Hindlimb muscle (tissue), 1 donor: ENCODE measurements around the gene TTC39B. TPM values are rescaled to one million over a fixed set of nuclear protein-coding genes. Genes with fewer than 3 reads are reported as not detected.
"Not testable (repeated sequence)": the region's sequence is repeated elsewhere in the genome, so short reads cannot be mapped to it uniquely, and the experiment has no call there.

ENCODE experiments used
- DNase-seq: peaks from one replicate; pipeline ENCODE4 v3.0.0-alpha.2; 2013
- polyA plus RNA-seq: library from polyadenylated mRNA; unstranded; fragments of 120-200 nt; gene quantifications from one replicate; pipeline ENCODE4 v1.2.1, GENCODE V29; 2013; ENCODE audit not compliant: insufficient read length

Gene TTC39B
- polyA plus RNA-seq, 1 donor: 1.7 TPM

DNA sequence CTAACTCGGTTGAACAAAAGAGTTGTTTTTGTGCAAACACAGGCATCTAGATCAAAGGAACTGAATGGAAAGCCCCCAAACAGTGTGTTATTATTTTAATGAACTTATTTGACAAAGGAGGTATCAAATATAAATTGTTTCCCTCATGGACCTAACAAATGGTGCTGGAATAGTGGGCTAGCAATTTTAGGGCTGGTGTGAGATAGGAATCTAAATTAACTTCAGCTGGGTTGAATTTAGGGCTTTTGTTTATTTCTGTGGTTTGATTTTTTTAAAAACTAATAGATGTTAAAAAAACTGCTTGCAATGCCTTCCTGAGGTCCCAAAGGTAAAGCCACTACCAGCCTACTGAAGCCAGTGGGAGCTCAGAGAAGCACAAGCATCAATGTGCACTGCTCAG lies 42.1 kb downstream of the TTC39B start:
- DNase-seq: no peak

GRCh38 chr9:15262581-15262980 lies 44.4 kb downstream of the TTC39B start:
- DNase-seq: no peak

DNA sequence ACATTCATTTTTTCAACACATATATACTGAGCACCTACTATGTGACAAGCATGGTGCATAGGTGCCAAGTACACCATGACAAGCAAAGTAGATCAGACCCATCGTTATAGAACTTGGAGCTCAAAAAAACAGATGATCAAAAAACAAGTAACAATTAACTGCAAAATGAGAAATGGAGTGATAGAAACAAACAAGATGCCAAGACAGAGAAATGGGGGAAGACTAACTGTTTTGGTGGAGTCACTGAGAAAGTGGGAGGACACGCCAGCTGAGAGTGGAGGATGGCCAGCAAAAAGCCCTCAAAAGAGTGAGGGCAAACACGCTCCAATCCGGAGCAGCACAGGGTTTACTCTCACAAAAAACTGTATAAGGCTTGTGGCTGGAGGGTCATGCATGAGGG lies 50.6 kb downstream of the TTC39B start:
- no peak for DNase-seq

- DNase-seq: no peak
These were observed 53.2 kb downstream of the TTC39B start for GRCh38 chr9:15253786-15254185.

DNA sequence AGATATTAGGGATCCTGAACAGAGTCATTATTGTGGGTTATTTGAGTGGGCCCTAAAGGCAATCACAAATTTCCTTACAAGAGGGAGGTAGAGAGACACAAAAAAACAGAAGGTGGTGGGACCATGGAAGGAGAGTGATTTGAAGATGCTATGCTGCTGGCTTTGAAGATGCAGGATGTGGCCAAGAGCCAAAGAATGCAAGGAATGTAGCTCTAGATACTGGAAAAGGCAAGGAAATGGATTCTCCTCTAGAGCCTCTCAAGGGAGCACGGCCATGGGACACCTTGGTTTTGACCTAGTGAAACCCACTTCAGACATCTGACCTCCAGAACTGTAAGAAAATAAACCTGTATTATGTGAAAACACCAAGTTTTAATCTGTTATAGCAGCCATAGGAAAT lies 53.8 kb downstream of the TTC39B start:
- DNase-seq: no peak

DNA sequence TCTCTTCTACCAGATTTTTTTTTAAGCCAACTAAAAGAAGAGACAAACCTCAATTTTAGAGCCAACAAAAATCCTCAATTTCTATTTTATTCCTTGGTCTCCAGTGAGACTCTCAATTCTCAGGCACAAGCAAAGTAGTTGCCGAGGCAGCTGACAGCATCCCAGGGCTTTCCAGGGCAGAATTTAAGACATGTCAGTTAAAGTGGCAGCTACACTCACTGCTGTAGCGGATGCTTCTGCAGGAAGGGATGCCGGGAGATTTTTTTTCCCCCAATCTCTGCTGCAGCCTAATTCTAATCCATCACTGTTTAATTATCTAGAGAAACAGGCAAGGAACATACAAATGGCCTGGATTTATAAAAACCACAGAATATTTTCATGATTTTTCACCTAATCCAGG lies 57.0 kb downstream of the TTC39B start:
- DNase-seq: no peak

- no peak for DNase-seq
These were observed 57.8 kb downstream of the TTC39B start for GRCh38 chr9:15249042-15249818.

DNA sequence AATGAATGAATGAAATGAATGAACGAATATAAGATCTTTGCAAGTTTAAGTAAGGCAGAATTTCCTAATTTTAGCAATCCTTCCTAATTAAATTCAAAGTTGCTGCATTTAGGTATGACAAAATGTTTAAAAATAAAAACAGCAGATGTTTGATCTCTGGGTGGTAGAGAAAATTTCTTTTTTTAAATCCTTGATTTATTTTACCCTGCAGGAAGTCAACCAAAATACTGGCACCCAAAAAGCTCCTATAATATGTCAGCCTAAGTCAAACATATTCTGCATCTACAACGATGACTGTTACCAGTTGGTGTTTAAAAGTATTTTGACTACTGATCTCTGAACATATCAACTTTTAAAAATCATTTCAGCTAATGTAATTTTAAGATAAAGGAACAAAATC lies 58.4 kb downstream of the TTC39B start:
- no peak for DNase-seq

DNA sequence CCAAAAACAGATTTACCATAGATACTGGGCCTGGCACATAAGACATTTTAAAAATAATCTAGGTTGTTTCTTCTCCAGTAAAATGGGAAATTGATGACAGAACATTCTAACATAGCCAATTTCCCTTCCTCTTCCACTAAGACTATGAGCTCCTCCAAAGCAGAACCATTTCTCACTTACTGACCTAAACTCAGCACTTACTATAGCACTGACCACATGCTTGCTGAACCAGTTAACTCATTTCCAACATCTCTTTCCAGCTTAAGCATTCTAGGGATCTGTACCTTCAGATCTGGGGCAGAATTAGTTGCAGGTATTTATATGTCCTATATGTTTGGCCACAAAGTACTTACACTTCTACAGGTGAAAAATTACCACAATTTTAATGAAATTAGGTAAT lies 58.9 kb downstream of the TTC39B start:
- no peak for DNase-seq

DNA sequence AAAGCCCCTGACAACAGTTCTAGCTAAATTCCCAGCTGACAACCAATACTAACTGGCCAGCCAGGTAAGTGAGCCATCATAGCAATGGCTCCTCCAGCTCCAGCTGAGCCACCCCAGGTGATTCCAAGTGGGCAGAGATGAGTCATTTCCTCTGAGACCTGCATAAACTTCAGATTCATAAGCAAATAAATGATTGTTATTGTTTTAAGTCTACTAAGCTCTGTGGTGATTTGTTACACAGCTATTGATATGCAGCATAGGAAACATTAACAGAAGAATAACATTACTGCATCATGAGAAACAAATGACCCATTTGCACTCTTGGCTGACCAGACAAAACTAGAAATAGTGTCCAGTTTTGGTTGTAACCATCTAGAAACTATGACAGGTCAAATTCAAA lies 60.3 kb downstream of the TTC39B start:
- DNase-seq: no peak

DNA sequence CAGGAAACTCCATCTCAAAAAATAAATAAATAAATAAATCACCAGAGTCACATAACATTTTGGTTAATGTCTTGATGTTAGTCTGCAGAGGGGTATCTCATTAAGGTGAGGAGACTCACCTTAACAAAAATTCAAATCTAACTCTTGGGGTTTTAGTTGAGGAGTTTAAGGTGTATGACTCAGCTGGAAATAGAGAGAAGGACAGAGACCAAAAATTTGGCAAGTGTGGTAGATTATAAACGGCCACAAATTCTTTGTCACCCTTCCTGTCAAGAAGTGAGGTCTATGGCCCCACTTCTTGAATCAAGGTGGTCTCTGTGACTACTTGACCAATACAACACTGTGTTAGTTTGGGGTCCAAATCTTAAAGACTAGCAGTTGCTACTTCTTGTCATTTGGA lies 60.8 kb downstream of the TTC39B start:
- DNase-seq: no peak

DNA sequence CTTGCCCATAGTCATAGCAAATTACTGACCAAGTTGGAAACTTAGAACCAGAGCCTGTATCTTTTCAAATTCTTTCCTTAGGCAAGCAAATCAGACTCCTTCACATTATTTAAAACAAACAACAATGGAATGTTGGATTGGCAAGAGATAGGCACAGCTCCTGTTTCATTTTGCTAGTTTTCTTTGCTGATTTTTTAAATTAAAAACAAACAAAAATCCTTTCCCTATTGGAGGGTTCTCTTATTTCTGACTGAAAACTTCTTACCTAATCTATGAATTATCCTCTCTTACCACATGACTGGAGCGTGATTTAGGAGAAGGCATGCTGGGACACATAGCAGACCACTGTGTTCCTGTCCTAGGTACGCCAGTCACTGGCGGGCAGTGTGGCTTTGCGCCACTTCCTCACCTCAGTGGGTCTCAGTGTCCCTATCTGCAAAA lies 63.0 kb downstream of the TTC39B start:
- DNase-seq: no peak

GRCh38 chr9:15243081-15243480 lies 63.9 kb downstream of the TTC39B start:
- DNase-seq: no peak

GRCh38 chr9:15240927-15241326 lies 66.1 kb downstream of the TTC39B start:
- DNase-seq: no peak

- DNase-seq: no peak
These were observed 67.2 kb downstream of the TTC39B start for GRCh38 chr9:15239816-15240215.

- no peak for DNase-seq
These were observed 68.4 kb downstream of the TTC39B start for GRCh38 chr9:15238646-15239045.

DNA sequence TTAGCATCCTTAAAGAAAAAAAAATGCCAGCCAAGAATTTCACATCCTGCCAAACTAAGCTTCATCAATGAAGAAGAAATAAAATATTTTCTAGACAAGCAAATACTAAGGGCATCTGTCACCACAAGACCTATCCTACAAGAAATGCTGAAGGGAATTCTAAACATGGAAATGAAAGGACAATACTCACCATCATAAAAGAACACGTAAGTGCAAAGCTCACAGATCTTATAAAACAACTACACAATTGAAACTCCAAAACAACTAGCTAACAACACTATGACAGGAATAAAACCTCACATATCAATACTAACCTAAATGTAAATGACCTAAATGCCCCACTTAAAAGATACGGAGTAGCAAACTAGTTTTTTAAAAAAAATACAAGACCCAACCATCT lies 71.4 kb downstream of the TTC39B start:
- DNase-seq: no peak

- DNase-seq: not testable (repeated sequence)
These were observed 73.0 kb downstream of the TTC39B start for GRCh38 chr9:15233941-15234490.

GRCh38 chr9:15232706-15233280 lies 74.2 kb downstream of the TTC39B start:
- DNase-seq: not testable (repeated sequence)

GRCh38 chr9:15231788-15232635 lies 75.0 kb downstream of the TTC39B start:
- no peak for DNase-seq

DNA sequence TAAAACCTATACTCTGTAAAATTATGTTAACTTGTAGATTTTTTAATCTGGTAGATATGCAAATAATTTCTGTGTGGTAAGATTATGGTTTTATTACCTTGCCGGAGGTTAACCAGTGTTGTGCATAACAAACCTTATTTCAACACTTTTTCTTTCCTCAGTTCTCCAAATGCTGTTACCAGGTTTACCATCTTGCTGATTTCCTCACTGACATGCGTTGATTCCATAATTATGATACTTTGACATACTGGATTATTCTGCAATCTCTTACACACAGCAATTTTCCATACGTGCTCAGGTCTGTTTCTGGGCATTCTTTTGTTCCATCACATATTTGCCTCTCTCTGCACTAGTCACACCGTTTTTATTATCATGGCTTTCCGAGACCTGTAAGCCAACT lies 77.6 kb downstream of the TTC39B start:
- no peak for DNase-seq

DNA sequence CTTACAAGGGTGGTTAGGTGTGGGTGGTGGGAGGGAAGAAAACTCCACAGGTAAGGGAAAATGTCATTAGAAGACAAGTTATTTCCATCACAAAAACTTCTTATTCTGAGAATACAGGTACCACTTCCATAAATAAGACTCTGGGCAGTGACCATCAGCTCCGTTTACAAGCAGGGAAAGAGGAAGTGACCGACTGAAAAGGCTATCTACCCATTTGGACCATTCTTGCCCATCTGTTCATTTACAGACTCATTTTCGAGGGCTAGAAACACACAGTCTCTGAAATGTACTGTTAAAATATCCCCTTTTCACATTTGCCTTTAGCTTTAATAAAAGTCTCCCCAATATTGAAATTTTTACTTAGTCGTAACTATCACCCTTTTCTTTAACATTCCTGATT lies 79.5 kb downstream of the TTC39B start:
- DNase-seq: no peak

GRCh38 chr9:15225564-15226126 lies 81.4 kb downstream of the TTC39B start:
- no peak for DNase-seq
